Brain pericyte (primary cell): ENCODE data around the gene IL16.
"Not testable (repeated sequence)": the region's sequence is repeated elsewhere in the genome, so short reads cannot be mapped to it uniquely, and the experiment has no call there.

Experiments used
- DNase-seq: peaks from one replicate; pipeline ENCODE4 v3.0.0-alpha.2; 2012; ENCODE audit warnings: low read depth, low spot score

Gene IL16

GRCh38 chr15:81196576-81197254, at the start of gene IL16:
Gene IL16 (plus strand): TSS chr15:81196879. CDS start chr15:81225400, 28,521 bp downstream.
- no peak for DNase-seq

GRCh38 chr15:81151389-81151788, 45.3 kb upstream of the IL16 start:
- DNase-seq = no peak

GRCh38 chr15:81152339-81152738, 44.3 kb upstream of the IL16 start:
- DNase-seq = no peak

DNA sequence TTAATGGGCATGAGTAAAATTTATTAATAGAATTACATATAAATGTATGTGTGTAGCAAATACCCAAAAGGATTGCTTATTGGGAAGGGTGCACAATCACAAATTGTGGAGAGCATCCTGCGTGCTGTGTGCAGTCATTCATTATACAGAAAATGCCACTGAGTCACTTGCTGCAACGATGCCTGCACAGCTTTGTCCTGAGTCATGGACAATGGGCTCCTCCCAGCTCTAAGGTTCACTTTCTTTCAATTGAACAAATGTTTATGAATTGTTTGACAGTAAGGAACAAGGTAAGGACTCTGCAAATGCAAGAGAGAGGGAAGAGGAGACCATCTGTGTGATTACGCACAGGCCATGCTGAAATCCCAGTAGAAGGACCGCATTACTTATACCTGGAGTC, 43.9 kb upstream of the IL16 start:
- no peak for DNase-seq

DNA sequence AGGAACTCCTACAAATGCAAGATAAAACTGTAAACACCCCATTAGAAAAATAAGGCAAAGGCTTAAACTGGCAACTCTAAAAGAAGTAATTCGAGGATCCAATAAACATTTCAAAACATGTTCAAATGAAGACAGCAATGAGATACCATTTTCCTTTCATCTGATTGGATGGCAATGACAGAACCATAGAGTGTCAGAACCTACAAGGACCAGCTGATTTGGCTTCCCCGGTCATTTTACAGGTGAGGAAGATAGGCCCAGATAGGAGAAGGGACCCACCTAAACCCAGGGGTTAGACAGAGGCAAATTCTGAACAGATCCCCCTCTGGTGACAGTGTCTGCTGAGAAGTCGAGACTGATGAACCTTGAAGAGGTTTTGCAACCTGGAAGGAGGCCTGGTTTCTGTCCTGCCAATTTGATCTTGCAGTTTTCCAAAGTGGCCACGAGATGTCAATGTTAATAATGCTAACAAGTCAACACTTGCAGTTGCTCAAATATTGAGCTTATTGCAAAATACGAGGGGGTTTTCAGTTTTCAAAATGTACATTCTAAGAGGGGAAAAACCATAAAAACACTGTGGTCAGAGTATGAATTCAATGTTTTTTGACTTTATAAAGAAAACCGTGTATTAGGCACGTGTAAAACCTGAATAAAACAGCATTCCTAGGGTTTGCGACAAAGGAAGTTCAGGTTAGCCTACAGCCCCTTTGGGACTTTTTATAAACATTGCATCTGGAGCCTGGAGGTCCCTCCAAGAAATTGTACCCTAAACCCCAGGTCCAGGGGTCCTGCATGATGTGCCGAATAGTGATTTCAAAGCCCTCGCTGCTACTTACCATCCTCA, 41.1 kb upstream of the IL16 start:
- DNase-seq = no peak

- DNase-seq = no peak
Measured at GRCh38 chr15:81156324-81156723, 40.4 kb upstream of the IL16 start.

- no peak for DNase-seq
Measured at GRCh38 chr15:81157195-81157938, 39.3 kb upstream of the IL16 start.

DNA sequence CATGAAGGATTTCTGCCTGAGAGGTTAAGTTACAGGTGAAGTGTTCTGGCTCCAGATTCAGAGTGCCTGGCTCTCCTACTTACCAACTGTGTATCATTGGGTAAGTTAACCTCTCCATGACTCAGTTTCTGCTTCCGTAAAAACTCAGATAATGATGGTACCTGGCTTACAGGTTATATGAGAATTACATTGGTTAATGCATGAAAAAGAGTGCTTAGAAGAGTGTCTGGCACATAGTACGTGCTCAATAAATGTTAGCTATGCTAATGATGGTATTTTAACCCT, 38.8 kb upstream of the IL16 start:
- no peak for DNase-seq

DNA sequence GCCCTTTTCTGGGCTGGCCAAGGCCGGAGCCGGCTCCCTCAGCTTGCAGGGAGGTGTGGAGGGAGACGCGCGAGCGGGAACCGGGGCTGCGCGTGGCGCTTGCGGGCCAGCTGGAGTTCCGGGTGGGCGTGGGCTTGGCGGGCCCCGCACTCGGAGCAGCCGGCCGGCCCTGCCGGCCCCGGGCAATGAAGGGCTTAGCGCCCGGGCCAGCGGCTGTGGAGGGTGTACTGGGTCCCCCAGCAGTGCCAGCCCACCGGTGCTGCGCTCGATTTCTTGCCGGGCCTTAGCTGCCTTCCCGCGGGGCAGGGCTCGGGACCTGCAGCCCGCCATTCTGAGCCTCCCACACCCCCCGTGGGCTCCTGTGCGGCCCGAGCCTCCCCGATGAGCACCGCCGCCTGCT, 38.1 kb upstream of the IL16 start:
- not testable (repeated sequence) for DNase-seq

DNA sequence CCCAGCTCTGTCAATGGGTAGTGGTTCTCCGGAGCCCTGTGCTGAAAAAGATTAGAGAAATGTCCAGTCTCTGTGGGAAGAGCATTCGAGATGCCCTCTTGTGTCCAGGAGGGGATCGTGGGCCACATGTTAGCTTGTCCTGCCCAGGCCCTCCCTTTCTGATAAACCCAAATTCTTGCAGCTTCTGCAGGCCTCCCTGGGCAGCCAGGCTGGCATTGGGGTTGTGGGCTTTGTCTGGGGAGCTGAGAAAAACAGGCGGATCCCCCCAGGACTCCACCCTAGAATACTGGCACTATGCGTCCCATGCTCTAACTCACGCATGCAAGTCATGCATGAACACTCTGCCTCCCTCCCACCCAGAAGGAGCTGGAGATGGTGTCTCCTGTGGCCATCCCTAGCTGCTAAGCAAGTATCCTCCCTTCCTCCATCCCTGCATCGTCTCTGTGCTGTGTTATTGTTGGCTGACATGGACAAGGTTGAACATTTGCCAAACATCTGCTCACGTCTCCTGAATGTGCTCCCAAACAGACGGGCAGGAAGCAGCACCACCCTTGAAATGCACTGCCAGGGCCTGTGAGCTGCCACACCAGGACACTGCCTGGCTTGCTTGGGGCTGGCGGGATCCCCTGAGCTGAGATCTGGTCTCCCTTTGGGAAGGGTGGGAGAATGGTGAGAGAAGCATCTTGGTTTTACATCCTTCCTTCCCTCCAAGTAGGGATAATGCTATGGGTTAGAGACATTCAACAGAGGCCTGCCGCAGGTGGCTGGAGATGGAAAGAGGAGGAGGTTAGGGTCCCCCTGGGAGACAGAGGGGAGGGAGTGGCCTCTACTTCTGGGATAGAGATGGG, 36.1 kb upstream of the IL16 start:
- DNase-seq = no peak

- no peak for DNase-seq
Measured at GRCh38 chr15:81161160-81161673, 35.5 kb upstream of the IL16 start.

GRCh38 chr15:81161851-81162250, 34.8 kb upstream of the IL16 start:
- DNase-seq = no peak

- DNase-seq = no peak
Measured at GRCh38 chr15:81163961-81164800, 32.5 kb upstream of the IL16 start.

- no peak for DNase-seq
Measured at GRCh38 chr15:81165535-81165934, 31.1 kb upstream of the IL16 start.

DNA sequence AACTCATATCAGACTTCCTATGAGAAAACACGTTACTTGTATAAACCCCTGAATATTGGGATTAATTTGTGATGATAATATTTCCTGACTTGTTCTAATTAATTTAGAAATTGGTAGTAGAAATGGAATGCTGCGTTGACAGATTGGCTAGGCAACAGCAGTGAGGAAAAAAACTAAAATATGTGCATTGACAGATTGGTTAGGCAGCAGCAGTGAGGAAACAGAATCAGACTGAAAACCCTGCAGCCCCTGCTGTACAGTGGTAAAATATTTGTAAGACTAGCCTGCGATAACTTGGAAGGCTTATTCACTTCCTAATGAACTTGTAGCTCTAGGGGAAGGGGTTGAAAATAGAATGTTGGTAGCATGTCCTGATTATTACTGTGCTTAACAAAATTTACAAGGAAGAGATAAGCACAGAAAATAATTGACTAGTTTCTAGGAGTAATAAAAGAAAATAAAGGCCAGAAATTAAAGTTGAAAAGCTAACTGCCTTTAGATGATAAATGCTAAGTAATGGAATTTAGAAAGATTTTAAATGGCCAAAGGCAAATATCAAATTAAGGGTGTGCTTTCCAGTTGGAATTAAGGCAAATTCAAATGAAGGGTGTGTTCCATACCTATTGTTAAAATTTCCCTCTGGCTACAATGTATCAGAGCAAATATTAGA, 29.9 kb upstream of the IL16 start:
- DNase-seq = no peak

DNA sequence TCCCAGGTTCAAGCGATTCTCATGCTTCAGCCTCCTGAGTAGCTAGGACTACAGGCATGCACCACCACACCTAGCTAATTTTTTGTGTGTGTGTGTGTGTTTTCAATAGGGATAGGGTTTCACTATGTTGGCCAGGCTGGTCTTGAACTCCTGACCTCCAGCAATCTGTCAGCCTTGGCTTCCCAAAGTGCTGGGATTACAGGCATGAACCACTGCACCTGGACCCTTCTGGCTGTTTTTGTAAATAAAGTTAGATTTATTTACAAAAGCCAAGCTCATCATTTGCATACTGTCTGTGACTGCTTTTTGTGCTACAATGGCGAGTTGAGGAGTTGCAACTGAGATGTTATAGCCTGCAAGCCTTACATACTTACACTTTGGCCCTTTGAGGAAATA, 28.6 kb upstream of the IL16 start:
- DNase-seq = no peak

DNA sequence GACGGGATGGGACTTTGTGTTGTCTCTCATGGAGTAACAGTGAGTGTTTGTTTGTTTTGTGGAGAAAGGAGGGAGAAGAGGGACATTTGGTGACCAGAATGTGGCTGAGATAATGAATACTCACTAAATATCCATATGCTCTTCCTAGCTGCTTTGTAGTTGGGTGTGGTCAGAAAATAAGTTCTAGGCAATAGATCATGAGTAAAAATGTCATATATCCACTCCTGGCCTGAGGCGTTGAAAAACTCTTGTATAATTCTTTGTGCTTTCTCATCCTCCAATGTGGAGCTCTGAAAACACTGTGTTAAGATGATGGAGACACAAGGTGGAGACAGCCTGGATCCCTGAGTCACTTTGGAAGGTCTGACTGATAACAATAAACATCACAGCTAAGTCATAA, 28.0 kb upstream of the IL16 start:
- DNase-seq = no peak

DNA sequence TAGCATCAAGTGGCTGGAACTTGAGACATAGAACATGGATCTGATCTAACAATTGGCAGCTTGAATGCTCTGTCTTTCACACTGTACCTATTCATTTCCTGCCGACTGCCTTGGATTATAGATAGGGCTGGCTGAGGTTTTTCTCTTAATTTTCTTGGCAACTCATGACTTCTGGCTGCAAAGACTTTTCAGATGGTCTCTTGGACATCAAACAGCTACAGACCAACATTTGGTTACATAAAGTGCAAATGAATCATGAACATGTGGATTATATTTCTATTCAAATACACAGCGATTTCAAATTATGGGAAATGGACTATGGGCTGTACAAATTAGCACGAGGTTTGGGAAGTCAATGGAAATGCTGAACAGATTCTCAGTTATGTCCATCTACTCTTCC, 26.2 kb upstream of the IL16 start:
- DNase-seq = no peak

GRCh38 chr15:81171286-81171685, 25.4 kb upstream of the IL16 start:
- DNase-seq = no peak
